IMR-90 (cell line): ENCODE data around the gene MRPS31. TPM values are rescaled to one million over a fixed set of nuclear protein-coding genes. Genes with fewer than 3 reads are reported as not detected.

Experiments
- ATAC-seq: fragments of 200-7000 bp; cut with Tn5 transposase; 2 replicates; pipeline ENCODE4 v1.9.1; 2020; ENCODE audit warnings: low read depth, mild to moderate bottlenecking, moderate library complexity
- BruUV-seq: library from RNA; stranded (reverse); fragments of 400-500 nt; replicated peaks from 2 replicates; lab custom pipeline; 2021; lab: Mats Ljungman, UMichigan
- CTCF ChIA-PET: fragments of 300-600 bp; formaldehyde crosslinking; extraction: SDS; loops from one replicate; lab custom pipeline; 2021; ENCODE audit warnings: antibody characterized with exemption; lab: Yijun Ruan, JAX
- POLR2A ChIA-PET: fragments of 300-600 bp; sonication (Branson Sonifier 250); formaldehyde crosslinking; loops from one replicate; lab custom pipeline; 2022; ENCODE audit warnings: antibody characterized with exemption; ENCODE audit not compliant: unreplicated experiment; lab: Charles Lee
- DNase-seq: peaks from one replicate; pipeline ENCODE4 v3.0.0; 2013
- H2AFZ ChIP-seq: replicated peaks from 2 replicates; pipeline ENCODE3; 2013; ENCODE audit warnings: low read length, mild to moderate bottlenecking; ENCODE audit not compliant: poor library complexity
- H2AK5ac ChIP-seq: 2 replicates; pipeline ENCODE4 v1.6.1; 2013; ENCODE audit warnings: low read depth, low read length, inconsistent platforms
- H2AK9ac ChIP-seq: replicated peaks from 2 replicates; pipeline ENCODE3; 2013; ENCODE audit warnings: mild to moderate bottlenecking, low read depth, low read length, moderate library complexity; ENCODE audit not compliant: poor library complexity
- H2BK120ac ChIP-seq: 2 replicates; pipeline ENCODE4 v1.6.1; 2013; ENCODE audit warnings: low read depth, low read length, inconsistent platforms
- H2BK15ac ChIP-seq: 3 replicates; pipeline ENCODE4 v1.6.1; 2013; ENCODE audit warnings: low read depth, low read length, inconsistent platforms
- H2BK20ac ChIP-seq: 2 replicates; pipeline ENCODE4 v1.6.1; 2013; ENCODE audit warnings: low read depth, mild to moderate bottlenecking, inconsistent platforms, low read length, moderate library complexity
- H2BK5ac ChIP-seq: 2 replicates; pipeline ENCODE4 v1.6.1; 2013; ENCODE audit warnings: mild to moderate bottlenecking, low read depth, low read length, inconsistent platforms; ENCODE audit not compliant: poor library complexity, severe bottlenecking
- H3K14ac ChIP-seq: replicated peaks from 2 replicates; pipeline ENCODE4 v1.6.1; 2013; ENCODE audit warnings: low read depth, low read length, inconsistent platforms
- H3K18ac ChIP-seq: 2 replicates; pipeline ENCODE4 v1.6.1; 2013; ENCODE audit warnings: low read depth, low read length, control low read depth
- H3K23ac ChIP-seq: 2 replicates; pipeline ENCODE4 v1.6.1; 2013; ENCODE audit warnings: low read depth, low read length, inconsistent platforms
- H3K27ac ChIP-seq: 2 replicates; pipeline ENCODE4 v1.5.1; 2013; ENCODE audit warnings: mild to moderate bottlenecking, control low read depth, low read length; ENCODE audit not compliant: insufficient read depth
- H3K27me3 ChIP-seq: 2 replicates; pipeline ENCODE4 v1.6.1; 2013; ENCODE audit warnings: low read length; ENCODE audit not compliant: control insufficient read depth, insufficient read depth
- H3K36me3 ChIP-seq: 2 replicates; pipeline ENCODE4 v1.6.1; 2013; ENCODE audit warnings: low read length, mixed read lengths; ENCODE audit not compliant: control insufficient read depth, insufficient read depth
- H3K4ac ChIP-seq: 2 replicates; pipeline ENCODE4 v1.6.1; 2013; ENCODE audit warnings: low read depth, low read length, inconsistent platforms
- H3K4me1 ChIP-seq: 2 replicates; pipeline ENCODE4 v1.6.1; 2013; ENCODE audit warnings: low read length, mixed read lengths; ENCODE audit not compliant: control insufficient read depth, insufficient read depth
- H3K4me2 ChIP-seq: 2 replicates; pipeline ENCODE4 v1.6.1; 2013; ENCODE audit warnings: low read depth, mild to moderate bottlenecking, control low read depth, low read length, moderate library complexity
- H3K4me3 ChIP-seq: 2 replicates; pipeline ENCODE4 v1.5.1; 2013; ENCODE audit warnings: low read depth, mild to moderate bottlenecking, control low read depth, low read length, moderate library complexity; ENCODE audit not compliant: insufficient read depth
- H3K56ac ChIP-seq: 2 replicates; pipeline ENCODE4 v1.6.1; 2013; ENCODE audit warnings: low read length, inconsistent platforms; ENCODE audit not compliant: insufficient read depth; ENCODE audit errors: extremely low read depth
- H3K79me1 ChIP-seq, 2 experiments: 2 replicates each; pipeline ENCODE4 v1.6.1; 2013; ENCODE audit warnings: low read length in 2 of 2, inconsistent platforms in 1 of 2, low read depth in 1 of 2
- H3K9ac ChIP-seq: 2 replicates; pipeline ENCODE4 v1.6.1; 2013; ENCODE audit warnings: low read depth, low read length, control low read depth
- H3K9me1 ChIP-seq: 2 replicates; pipeline ENCODE4 v1.6.1; 2013; ENCODE audit warnings: low read length, inconsistent platforms; ENCODE audit not compliant: insufficient read depth
- H3K9me3 ChIP-seq: 2 replicates; pipeline ENCODE4 v1.6.1; 2013; ENCODE audit warnings: low read length; ENCODE audit not compliant: control insufficient read depth, insufficient read depth
- H4K20me1 ChIP-seq: 2 replicates; pipeline ENCODE4 v1.6.1; 2013; ENCODE audit warnings: low read length, inconsistent platforms; ENCODE audit not compliant: insufficient read depth
- H4K5ac ChIP-seq: 2 replicates; pipeline ENCODE4 v1.6.1; 2013; ENCODE audit warnings: mild to moderate bottlenecking, low read depth, low read length, control low read depth
- H4K8ac ChIP-seq, 2 experiments: 2 replicates each; pipeline ENCODE4 v1.6.1; 2013; ENCODE audit warnings: low read depth in 2 of 2, low read length in 2 of 2, control low read depth in 1 of 2, inconsistent platforms in 1 of 2
- H4K91ac ChIP-seq: 2 replicates; pipeline ENCODE4 v1.6.1; 2013; ENCODE audit warnings: low read depth, low read length, inconsistent platforms; ENCODE audit not compliant: insufficient read depth
- BHLHE40 ChIP-seq: fragments of 150-350 bp; IDR thresholded peaks from 2 replicates; pipeline ENCODE4 v1.6.1; 2016; ENCODE audit warnings: mild to moderate bottlenecking, low read depth, low read length
- CEBPB ChIP-seq: IDR thresholded peaks from 2 replicates; pipeline ENCODE4 v1.6.1; 2012; ENCODE audit warnings: low read depth, low read length, improper control_type of control experiment
- CHD1 ChIP-seq: IDR thresholded peaks from 2 replicates; pipeline ENCODE4 v1.6.1; 2012; ENCODE audit warnings: low read depth, low read length, improper control_type of control experiment
- CTCF ChIP-seq: conservative IDR thresholded peaks from 2 replicates; pipeline ENCODE4 v1.5.1; 2012; ENCODE audit warnings: mild to moderate bottlenecking, low read depth, low read length, improper control_type of control experiment
- ELK1 ChIP-seq: fragments of 150-350 bp; IDR thresholded peaks from 2 replicates; pipeline ENCODE4 v1.6.1; 2016; ENCODE audit warnings: low read depth, mild to moderate bottlenecking, low read length, moderate library complexity, borderline replicate concordance
- FOS ChIP-seq: fragments of 150-350 bp; IDR thresholded peaks from 2 replicates; pipeline ENCODE4 v1.6.1; 2016; ENCODE audit warnings: low read depth, low read length
- MAFK ChIP-seq: IDR thresholded peaks from 2 replicates; pipeline ENCODE4 v1.6.1; 2012; ENCODE audit warnings: low read depth, low read length, improper control_type of control experiment
- MAZ ChIP-seq: IDR thresholded peaks from 2 replicates; pipeline ENCODE4 v1.6.1; 2012; ENCODE audit warnings: low read depth, mild to moderate bottlenecking, low read length, improper control_type of control experiment, moderate library complexity, borderline replicate concordance
- MXI1 ChIP-seq: IDR thresholded peaks from 2 replicates; pipeline ENCODE4 v1.6.1; 2012; ENCODE audit warnings: low read depth, mild to moderate bottlenecking, low read length, moderate library complexity, borderline replicate concordance
- NFE2L2 ChIP-seq: fragments of 150-350 bp; IDR thresholded peaks from 2 replicates; pipeline ENCODE4 v1.6.1; 2016; ENCODE audit warnings: low read depth, mild to moderate bottlenecking, low read length
- POLR2A ChIP-seq: IDR thresholded peaks from 2 replicates; pipeline ENCODE4 v1.6.1; 2012; ENCODE audit warnings: mild to moderate bottlenecking, low read depth, low read length
- RAD21 ChIP-seq: IDR thresholded peaks from 2 replicates; pipeline ENCODE4 v1.6.1; 2012; ENCODE audit warnings: low read length, improper control_type of control experiment
- RCOR1 ChIP-seq: IDR thresholded peaks from 2 replicates; pipeline ENCODE4 v1.6.1; 2012; ENCODE audit warnings: mild to moderate bottlenecking, low read length, improper control_type of control experiment; ENCODE audit not compliant: insufficient replicate concordance
- RFX5 ChIP-seq: IDR thresholded peaks from 2 replicates; pipeline ENCODE4 v1.8.0; 2012; ENCODE audit warnings: low read depth, mild to moderate bottlenecking, low read length, moderate library complexity
- SMC3 ChIP-seq: fragments of 150-350 bp; IDR thresholded peaks from 2 replicates; pipeline ENCODE4 v1.6.1; 2016; ENCODE audit warnings: low read depth, mild to moderate bottlenecking, antibody characterized with exemption, low read length, moderate library complexity
- USF2 ChIP-seq: fragments of 150-350 bp; IDR thresholded peaks from 2 replicates; pipeline ENCODE4 v1.6.1; 2017; ENCODE audit warnings: mild to moderate bottlenecking, antibody characterized with exemption, low read length, low read depth
- WGBS, 2 experiments: methylation state at CpG; one replicate each; pipeline versions ENCODE4 v1.1.5 to v1.1.7; 2013; ENCODE audit warnings: missing lambda C conversion rate in 2 of 2; ENCODE audit not compliant: insufficient read length in 1 of 2; ENCODE audit errors: extremely low coverage in 2 of 2; 5-methylcytosine and 5-hydroxymethylcytosine counted together
- dilution Hi-C: fragments of 300-500 bp; cut with HindIII; formaldehyde crosslinking; loops from one replicate; pipeline ENCODE4 v1.14.3; 2018; ENCODE audit warnings: low sequenced_read_pairs; ENCODE audit not compliant: unreplicated experiment
- in situ Hi-C: fragments of 300-500 bp; cut with MboI; formaldehyde crosslinking; loops from 3 replicates; pipeline ENCODE4 v1.14.3; 2019; ENCODE audit warnings: low sequenced_read_pairs, inconsistent platforms, mixed read lengths
- intact Hi-C: fragments of 100-400 bp; cut with micrococcal nuclease; formaldehyde crosslinking; loops from 2 replicates; pipeline ENCODE4 v1.10.0; 2022
- polyA plus RNA-seq, 3 experiments: library from polyadenylated mRNA; depleted of rRNA; stranded (reverse); fragments of >200 nt; gene quantifications; 2 replicates each; pipeline ENCODE4 v1.2.3, GENCODE V29; 2012; ENCODE audit warnings: low replicate concordance in 1 of 3
- total RNA-seq: library from RNA; depleted of rRNA; stranded (reverse); fragments of >200 nt; gene quantifications from 2 replicates; pipeline ENCODE4 v1.2.3, GENCODE V29; 2012

The MRPS31 gene
- total and polyA plus RNA-seq, 2 of the 4 experiments (the other 2 are of a cell fraction), result 9.3 to 14.8 TPM

DNA sequence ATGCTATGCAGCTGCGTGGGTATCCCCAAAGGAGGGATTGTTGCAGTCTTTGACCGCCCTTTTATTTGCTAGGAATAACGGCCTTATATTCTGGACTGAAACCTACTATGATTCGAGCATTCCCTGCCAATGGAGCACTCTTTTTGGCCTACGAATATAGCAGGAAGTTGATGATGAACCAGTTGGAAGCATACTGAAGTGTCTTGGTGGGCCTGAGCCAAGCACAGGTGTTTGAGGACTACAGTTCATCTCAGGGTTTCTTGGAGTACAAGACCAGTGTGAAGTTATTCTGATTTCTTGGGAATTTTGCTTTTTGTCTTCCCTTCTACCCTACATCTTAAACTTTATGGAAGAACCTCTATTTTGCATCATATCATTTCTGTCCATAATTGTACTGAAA lies 38.5 kb upstream of the MRPS31 start:
- in situ Hi-C loops, result no loop called here
- CTCF ChIA-PET, result no interaction called here
- Histone ChIP-seq H2AK5ac (no peak overlapping the region), H3K18ac (no peak overlapping the region), H3K9me3 (no peaks in the 10 kb centered on the region), H3K79me1 (no peaks in the 10 kb centered on the region), H3K36me3 (peaks cover 28% of the 10 kb centered on the region), H2BK20ac (no peak overlapping the region), H3K4ac (no peak overlapping the region), H4K91ac (no peak overlapping the region), H2AK9ac (no peak overlapping the region), H2BK15ac (no peak overlapping the region), H2AFZ (no peak overlapping the region), H3K4me1 (peaks cover 2% of the 10 kb centered on the region; the same call in 1 of the 2 replicates), H2BK120ac (no peak overlapping the region), H4K20me1 (no peaks in the 10 kb centered on the region), H4K8ac (no peak overlapping the region), H3K9ac (no peak overlapping the region), H3K23ac (no peak overlapping the region), H3K9me1 (no peaks in the 10 kb centered on the region), H3K56ac (no peak overlapping the region), H3K4me2 (no peak overlapping the region), H2BK5ac (no peak overlapping the region), H3K4me3 (no peak overlapping the region), H4K5ac (no peak overlapping the region), H3K27me3 (no peaks in the 10 kb centered on the region), H3K27ac (no peak overlapping the region), H3K14ac (no peak overlapping the region)
- TF ChIP-seq USF2, result no peak
- TF ChIP-seq SMC3, result no peak
- no peak for TF ChIP-seq RCOR1
- no peak for TF ChIP-seq FOS
- TF ChIP-seq MAZ, result no peak
- no peak for TF ChIP-seq RFX5
- no peak for TF ChIP-seq BHLHE40
- no peak for TF ChIP-seq NFE2L2
- TF ChIP-seq MAFK, result no peak
- no peak for TF ChIP-seq POLR2A
- TF ChIP-seq CTCF, result no peak
- no peak for TF ChIP-seq CHD1
- no peak for TF ChIP-seq MXI1
- TF ChIP-seq CEBPB, result no peak
- no peak for TF ChIP-seq RAD21
- no peak for TF ChIP-seq ELK1
- no peak for DNase-seq
- POLR2A ChIA-PET, result no interaction called here
- ATAC-seq, result no peak
- dilution Hi-C loops, result no loop called here
- intact Hi-C loops, result no loop called here
- WGBS, 2 experiments, result 100% methylated on average over 1 of the region's 5 CpGs; no CpG with 5 or more reads in 1 of the 2 experiments
- no TSS peak for BruUV-seq
